Measurements from ENCODE around the gene EIF1.

The EIF1 gene

DNA sequence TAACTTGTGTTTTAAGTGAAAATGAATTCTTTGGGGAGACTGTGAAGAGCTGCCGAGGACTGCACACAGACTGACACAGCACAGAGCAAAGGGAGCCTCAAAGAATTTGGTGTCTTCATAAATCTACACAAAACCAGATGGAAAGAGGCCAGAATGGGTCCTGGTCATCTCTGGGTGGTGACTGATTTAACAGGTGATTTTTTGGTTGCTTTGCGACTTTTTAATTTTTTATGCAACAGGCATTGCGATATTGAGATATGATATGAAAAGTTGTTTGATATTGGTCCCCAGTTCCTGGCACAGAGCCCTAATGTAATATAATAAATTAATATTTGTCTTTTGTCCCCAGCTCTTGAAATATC, 12.6 kb upstream of the EIF1 start:
- H3K27ac ChIP-seq (ENCODE audit: low read depth, low read length, poor library complexity, severe bottlenecking), result no peak overlapping the region
- no peaks in the 10 kb centered on the region for H3F3A ChIP-seq (ENCODE audit: insufficient read depth, low read length)
- no peaks in the 10 kb centered on the region for H3K9me2 ChIP-seq (ENCODE audit: low read depth, low read length)
- H3K4me3 ChIP-seq (ENCODE audit: low read depth, low read length, poor library complexity, severe bottlenecking), result no peak overlapping the region
- H3K79me2 ChIP-seq (ENCODE audit: insufficient read depth, low read length), result no peaks in the 10 kb centered on the region
- H3K36me3 ChIP-seq (ENCODE audit: insufficient read depth, low read length), result no peaks in the 10 kb centered on the region; the same call in 1 of the 2 replicates
- H3K9me3 ChIP-seq (ENCODE audit: low read length), result peaks cover 11% of the 10 kb centered on the region; the same call in 1 of the 2 replicates
- H3K4me1 ChIP-seq (ENCODE audit: insufficient read depth, low read length, severe bottlenecking), result no peaks in the 10 kb centered on the region
- TF ChIP-seq, protein P1, sequence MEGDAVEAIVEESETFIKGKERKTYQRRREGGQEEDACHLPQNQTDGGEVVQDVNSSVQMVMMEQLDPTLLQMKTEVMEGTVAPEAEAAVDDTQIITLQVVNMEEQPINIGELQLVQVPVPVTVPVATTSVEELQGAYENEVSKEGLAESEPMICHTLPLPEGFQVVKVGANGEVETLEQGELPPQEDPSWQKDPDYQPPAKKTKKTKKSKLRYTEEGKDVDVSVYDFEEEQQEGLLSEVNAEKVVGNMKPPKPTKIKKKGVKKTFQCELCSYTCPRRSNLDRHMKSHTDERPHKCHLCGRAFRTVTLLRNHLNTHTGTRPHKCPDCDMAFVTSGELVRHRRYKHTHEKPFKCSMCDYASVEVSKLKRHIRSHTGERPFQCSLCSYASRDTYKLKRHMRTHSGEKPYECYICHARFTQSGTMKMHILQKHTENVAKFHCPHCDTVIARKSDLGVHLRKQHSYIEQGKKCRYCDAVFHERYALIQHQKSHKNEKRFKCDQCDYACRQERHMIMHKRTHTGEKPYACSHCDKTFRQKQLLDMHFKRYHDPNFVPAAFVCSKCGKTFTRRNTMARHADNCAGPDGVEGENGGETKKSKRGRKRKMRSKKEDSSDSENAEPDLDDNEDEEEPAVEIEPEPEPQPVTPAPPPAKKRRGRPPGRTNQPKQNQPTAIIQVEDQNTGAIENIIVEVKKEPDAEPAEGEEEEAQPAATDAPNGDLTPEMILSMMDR (IDR thresholded peaks at IDR 0.05; ENCODE audit: low read length), result no peak
- no peak for TF ChIP-seq EZH2 (IDR thresholded peaks at IDR 0.05; ENCODE audit: borderline replicate concordance, low read length)
- peaks cover 17% of the 10 kb centered on the region; the same call in 1 of the 2 replicates for H3K27me3 ChIP-seq (ENCODE audit: insufficient read depth, low read length)
- no peak overlapping the region for H2AFZ ChIP-seq (ENCODE audit: low read length)
- H3K9ac ChIP-seq (ENCODE audit: low read length), result no peak overlapping the region
- no peaks in the 10 kb centered on the region for H4K20me1 ChIP-seq (ENCODE audit: insufficient read depth, low read length)
- no peak overlapping the region for H3K4me2 ChIP-seq (ENCODE audit: low read length)

- no peak overlapping the region for H3K4me3 ChIP-seq (ENCODE audit: low read depth, low read length, poor library complexity, severe bottlenecking)
- H3K36me3 ChIP-seq (ENCODE audit: insufficient read depth, low read length), result no peaks in the 10 kb centered on the region; the same call in 1 of the 2 replicates
- H3K27me3 ChIP-seq (ENCODE audit: insufficient read depth, low read length), result peaks cover 17% of the 10 kb centered on the region; the same call in 1 of the 2 replicates
- no peaks in the 10 kb centered on the region for H3K4me1 ChIP-seq (ENCODE audit: insufficient read depth, low read length, severe bottlenecking)
- no peak overlapping the region for H2AFZ ChIP-seq (ENCODE audit: low read length)
- H3K9ac ChIP-seq (ENCODE audit: low read length), result no peak overlapping the region
- peaks cover 11% of the 10 kb centered on the region; the same call in 1 of the 2 replicates for H3K9me3 ChIP-seq (ENCODE audit: low read length)
- TF ChIP-seq EZH2 (IDR thresholded peaks at IDR 0.05; ENCODE audit: borderline replicate concordance, low read length), result no peak
- TF ChIP-seq, protein P1 (IDR thresholded peaks at IDR 0.05; ENCODE audit: low read length), result no peak
- no peak overlapping the region for H3K27ac ChIP-seq (ENCODE audit: low read depth, low read length, poor library complexity, severe bottlenecking)
- no peaks in the 10 kb centered on the region for H3K9me2 ChIP-seq (ENCODE audit: low read depth, low read length)
- H4K20me1 ChIP-seq (ENCODE audit: insufficient read depth, low read length), result no peaks in the 10 kb centered on the region
- H3K79me2 ChIP-seq (ENCODE audit: insufficient read depth, low read length), result no peaks in the 10 kb centered on the region
- H3F3A ChIP-seq (ENCODE audit: insufficient read depth, low read length), result no peaks in the 10 kb centered on the region
- H3K4me2 ChIP-seq (ENCODE audit: low read length), result no peak overlapping the region
These were observed 10.2 kb upstream of the EIF1 start for GRCh38 chr17:41678411-41678906.

DNA sequence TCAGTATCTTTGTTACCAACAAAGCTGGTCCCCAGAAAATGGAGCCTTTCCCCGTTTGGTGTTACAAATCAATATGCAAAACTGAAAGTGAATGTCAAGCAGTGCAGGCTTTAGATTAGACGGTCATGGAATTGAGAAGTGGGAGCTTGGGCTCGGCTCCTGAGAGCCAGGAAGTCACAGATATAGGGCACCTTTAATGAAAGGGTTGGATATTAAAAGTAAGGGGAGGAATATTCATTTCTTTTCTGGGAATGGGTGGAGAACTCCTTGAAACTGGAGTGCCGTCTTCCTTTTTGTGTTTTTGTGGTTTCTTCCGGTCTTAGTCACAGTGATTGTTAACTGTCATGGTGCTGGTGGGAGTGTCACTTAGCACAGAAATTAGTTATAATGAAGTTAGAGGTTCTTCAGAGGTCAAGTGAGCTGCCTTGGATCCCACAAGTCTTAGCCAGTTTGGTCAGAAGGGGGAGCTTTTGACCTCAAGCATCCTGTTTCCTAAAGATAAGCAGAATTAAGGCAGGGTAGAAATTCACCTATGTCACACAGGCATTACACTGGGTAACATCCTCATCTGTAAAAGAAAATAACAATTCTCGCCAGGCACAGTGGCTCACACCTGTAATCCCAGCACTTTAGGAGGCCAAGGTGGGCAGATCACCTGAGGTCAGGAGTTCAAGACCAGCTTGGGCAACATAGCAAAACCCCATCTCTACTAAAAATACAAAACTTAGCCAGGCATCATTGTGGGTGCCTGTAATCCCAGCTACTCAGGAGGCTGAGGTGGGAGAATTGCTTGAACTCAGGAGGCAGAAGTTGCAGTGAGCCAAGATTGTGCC, 9.6 kb upstream of the EIF1 start:
- Histone ChIP-seq H4K20me1 (ENCODE audit: insufficient read depth, low read length) (no peaks in the 10 kb centered on the region), H3K4me2 (ENCODE audit: low read length) (no peak overlapping the region), H3K9me3 (ENCODE audit: low read length) (peaks cover 11% of the 10 kb centered on the region; the same call in 1 of the 2 replicates), H3K27me3 (ENCODE audit: insufficient read depth, low read length) (peaks cover 17% of the 10 kb centered on the region; the same call in 1 of the 2 replicates), H3K27ac (ENCODE audit: low read depth, low read length, poor library complexity, severe bottlenecking) (no peak overlapping the region), H3K36me3 (ENCODE audit: insufficient read depth, low read length) (no peaks in the 10 kb centered on the region; the same call in 1 of the 2 replicates), H3K79me2 (ENCODE audit: insufficient read depth, low read length) (no peaks in the 10 kb centered on the region), H3K4me1 (ENCODE audit: insufficient read depth, low read length, severe bottlenecking) (no peaks in the 10 kb centered on the region), H3K9me2 (ENCODE audit: low read depth, low read length) (no peaks in the 10 kb centered on the region), H3K9ac (ENCODE audit: low read length) (no peak overlapping the region), H3K4me3 (ENCODE audit: low read depth, low read length, poor library complexity, severe bottlenecking) (no peak overlapping the region), H2AFZ (ENCODE audit: low read length) (no peak overlapping the region), H3F3A (ENCODE audit: insufficient read depth, low read length) (no peaks in the 10 kb centered on the region)
- TF ChIP-seq EZH2 (IDR thresholded peaks at IDR 0.05; ENCODE audit: borderline replicate concordance, low read length), result no peak
- TF ChIP-seq, protein P1 (IDR thresholded peaks at IDR 0.05; ENCODE audit: low read length), result no peak

Data from OCI-LY1 (cell line).